Fibroblast of lung (primary cell): Measurements from ENCODE around the gene ZNF526.

Experiments
- CTCF ChIP-seq, 2 donors: IDR thresholded peaks in 1 of 2; conservative IDR thresholded peaks in 1 of 2; 1 replicate in 1 of 2; 2 replicates in 1 of 2; pipeline ENCODE4 v1.5.1; 2011 to 2012; ENCODE audit warnings: low read length in 2 of 2, control low read depth in 1 of 2, inconsistent platforms in 1 of 2, low read depth in 1 of 2, mild to moderate bottlenecking in 1 of 2
- EZH2 ChIP-seq: IDR thresholded peaks from 2 replicates; pipeline ENCODE4 v1.5.1; 2012; ENCODE audit warnings: low read length, control low read depth, mild to moderate bottlenecking; ENCODE audit errors: missing control alignments

- TF ChIP-seq CTCF (conservative IDR thresholded peaks at IDR 0.05 in 1 of 2, IDR thresholded peaks at IDR 0.05 in 1 of 2; ENCODE audit: low read depth in 1 of 2, low read length in 2 of 2) (no peak), EZH2 (no peak)
Observed at GRCh38 chr19:42249769-42250168, 29.7 kb downstream of the ZNF526 start.
